WERI-Rb-1 (cell line): Measurements from ENCODE around the gene TNKS1BP1.
"Not testable (repeated sequence)": the region's sequence is repeated elsewhere in the genome, so short reads cannot be mapped to it uniquely, and the experiment has no call there.

ENCODE experiments used
- DNase-seq: peaks from one replicate; pipeline ENCODE4 v3.0.0-alpha.2; 2020
- H3K27ac ChIP-seq: fragments of 250-450 bp; sonication (Bioruptor Pico); 2 replicates; pipeline ENCODE4 v1.5.1; 2020; ENCODE audit warnings: mild to moderate bottlenecking, moderate library complexity
- H3K27me3 ChIP-seq: fragments of 250-450 bp; sonication (Bioruptor Pico); 2 replicates; pipeline ENCODE4 v1.5.1; 2021; ENCODE audit warnings: mild to moderate bottlenecking, low read depth, moderate library complexity; ENCODE audit not compliant: insufficient read depth, severe bottlenecking
- H3K36me3 ChIP-seq: fragments of 250-450 bp; sonication (Bioruptor Pico); 2 replicates; pipeline ENCODE4 v1.5.1; 2020; ENCODE audit warnings: mild to moderate bottlenecking, moderate library complexity
- H3K4me3 ChIP-seq: 2 replicates; pipeline ENCODE4 v1.5.1; 2011; ENCODE audit warnings: low read depth, mild to moderate bottlenecking, control low read depth, low read length
- H3K9me3 ChIP-seq: fragments of 250-450 bp; sonication (Bioruptor Pico); 2 replicates; pipeline ENCODE4 v1.5.1; 2021; ENCODE audit warnings: mild to moderate bottlenecking, moderate library complexity; ENCODE audit not compliant: severe bottlenecking
- CTCF ChIP-seq: IDR thresholded peaks from 2 replicates; pipeline ENCODE4 v1.5.1; 2011; ENCODE audit warnings: low read depth, mild to moderate bottlenecking, control low read depth, inconsistent platforms, low read length

Gene TNKS1BP1

GRCh38 chr11:57294225-57295131, 30.3 kb downstream of the TNKS1BP1 start:
- Histone ChIP-seq H3K4me3 (no peak overlapping the region), H3K27ac (no peak overlapping the region), H3K27me3 (no peaks in the 10 kb centered on the region), H3K36me3 (peaks cover 7% of the 10 kb centered on the region), H3K9me3 (peaks cover 3% of the 10 kb centered on the region)
- no peak for DNase-seq
- no peak for TF ChIP-seq CTCF

DNA sequence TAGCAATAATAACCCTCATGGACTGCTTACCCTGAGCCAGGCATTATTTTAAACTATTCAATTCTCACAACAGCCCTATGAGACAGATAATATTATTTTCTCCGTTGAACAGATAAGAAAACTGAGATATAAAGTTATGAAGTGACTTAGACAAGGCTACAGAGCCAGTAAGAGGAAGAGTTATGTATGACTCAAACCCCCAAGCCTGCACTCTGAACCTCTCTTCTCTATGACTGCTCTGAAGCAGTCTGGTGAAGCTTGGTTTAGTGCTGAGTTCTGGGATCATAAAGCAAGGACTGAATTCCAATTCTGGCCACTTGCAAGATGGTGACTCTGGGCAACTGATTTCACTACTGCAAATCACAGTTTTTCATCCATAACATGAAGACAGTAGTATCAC, 34.5 kb downstream of the TNKS1BP1 start:
- H3K4me3 ChIP-seq, result no peak overlapping the region
- H3K9me3 ChIP-seq, result no peaks in the 10 kb centered on the region
- no peak for TF ChIP-seq CTCF
- no peak for DNase-seq
- no peak overlapping the region for H3K27ac ChIP-seq
- no peaks in the 10 kb centered on the region for H3K27me3 ChIP-seq
- H3K36me3 ChIP-seq, result no peaks in the 10 kb centered on the region

GRCh38 chr11:57288771-57289579, 35.8 kb downstream of the TNKS1BP1 start:
- no peak overlapping the region for H3K27ac ChIP-seq
- DNase-seq, result no peak
- TF ChIP-seq CTCF, result no peak
- H3K36me3 ChIP-seq, result no peaks in the 10 kb centered on the region
- H3K9me3 ChIP-seq, result no peaks in the 10 kb centered on the region
- no peaks in the 10 kb centered on the region for H3K27me3 ChIP-seq
- H3K4me3 ChIP-seq, result no peak overlapping the region

DNA sequence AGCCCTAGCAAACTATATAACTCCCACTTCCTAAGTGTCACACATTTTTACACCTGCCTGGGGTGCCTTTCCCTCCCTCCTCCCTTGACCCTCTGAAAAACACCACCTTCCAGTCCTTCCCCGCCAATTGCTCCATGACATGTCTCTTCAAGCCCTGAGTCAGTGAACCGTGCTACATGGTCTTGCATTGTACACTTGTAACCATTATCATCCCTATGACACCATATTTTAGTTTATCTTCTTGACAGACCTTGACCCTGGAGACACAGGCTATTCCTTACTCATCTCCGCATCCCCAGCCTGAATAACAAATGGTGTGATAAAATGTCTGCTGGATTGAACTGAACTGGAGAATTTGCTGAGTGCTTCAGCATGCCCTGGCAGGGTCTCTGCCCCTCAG, 36.9 kb downstream of the TNKS1BP1 start:
- no peak overlapping the region for H3K27ac ChIP-seq
- TF ChIP-seq CTCF, result no peak
- no peak for DNase-seq
- no peaks in the 10 kb centered on the region for H3K9me3 ChIP-seq
- H3K27me3 ChIP-seq, result no peaks in the 10 kb centered on the region
- H3K4me3 ChIP-seq, result no peak overlapping the region
- H3K36me3 ChIP-seq, result no peaks in the 10 kb centered on the region

GRCh38 chr11:57283231-57283990, 41.3 kb downstream of the TNKS1BP1 start:
- H3K27me3 ChIP-seq, result no peaks in the 10 kb centered on the region
- no peak for TF ChIP-seq CTCF
- H3K36me3 ChIP-seq, result no peaks in the 10 kb centered on the region
- no peak overlapping the region for H3K4me3 ChIP-seq
- DNase-seq, result no peak
- no peak overlapping the region for H3K27ac ChIP-seq
- no peaks in the 10 kb centered on the region for H3K9me3 ChIP-seq

DNA sequence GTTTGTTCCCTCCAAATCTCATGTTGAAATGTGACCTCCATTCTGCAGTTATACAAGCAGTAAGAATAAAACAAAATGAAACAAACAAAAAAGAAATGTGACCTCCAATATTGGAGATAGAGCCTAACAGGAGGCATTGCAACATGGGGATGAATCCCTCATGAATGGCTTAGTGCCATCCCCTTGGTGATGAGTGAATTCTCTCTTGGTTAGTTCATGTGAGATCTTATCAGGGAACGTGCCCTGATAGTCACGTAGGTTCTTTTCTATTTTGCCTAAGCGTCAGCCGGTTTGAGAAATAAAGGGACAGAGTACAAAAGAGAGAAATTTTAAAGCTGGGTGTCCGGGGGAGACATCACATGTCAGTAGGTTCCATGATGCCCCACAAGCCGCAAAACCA, 43.2 kb downstream of the TNKS1BP1 start:
- not testable (repeated sequence) for H3K9me3 ChIP-seq, DNase-seq, H3K36me3 ChIP-seq

More for the DNA sequence above, 43.2 kb downstream of the TNKS1BP1 start:
- H3K27me3 ChIP-seq, H3K27ac ChIP-seq, H3K4me3 ChIP-seq: not testable (repeated sequence)
